ENCODE results near the gene IMMP2L. TPM values are rescaled to one million over a fixed set of nuclear protein-coding genes. Genes with fewer than 3 reads are reported as not detected.

Gene IMMP2L
- total RNA-seq, 1 donor from 2014 or later, result 29.7 TPM

GRCh38 chr7:111362506-111363054 lies 199.7 kb downstream of the IMMP2L start:
- H3K4me3 Mint-ChIP-seq (ENCODE audit: low read depth), result no peak overlapping the region
- no peak overlapping the region for H3K27ac Mint-ChIP-seq
- H3K4me1 Mint-ChIP-seq (ENCODE audit: low read depth), result no peaks in the 10 kb centered on the region
- no peaks in the 10 kb centered on the region for H3K36me3 Mint-ChIP-seq (ENCODE audit: insufficient read depth)
- no peaks in the 10 kb centered on the region for H3K27me3 Mint-ChIP-seq
- no peaks in the 10 kb centered on the region for H3K9me3 Mint-ChIP-seq (ENCODE audit: low read depth)
- no peak for TF ChIP-seq CTCF (IDR thresholded peaks at IDR 0.05; ENCODE audit: unreplicated experiment)
- no peak for DNase-seq (ENCODE audit: low spot score, unreplicated experiment)

GRCh38 chr7:111358915-111359314 lies 203.4 kb downstream of the IMMP2L start:
- Mint-ChIP-seq H3K36me3 (ENCODE audit: insufficient read depth) (no peaks in the 10 kb centered on the region), H3K9me3 (ENCODE audit: low read depth) (no peaks in the 10 kb centered on the region), H3K27ac (no peak overlapping the region), H3K27me3 (no peaks in the 10 kb centered on the region), H3K4me1 (ENCODE audit: low read depth) (no peaks in the 10 kb centered on the region), H3K4me3 (ENCODE audit: low read depth) (no peak overlapping the region)
- no peak for DNase-seq (ENCODE audit: low spot score, unreplicated experiment)
- TF ChIP-seq CTCF (IDR thresholded peaks at IDR 0.05; ENCODE audit: unreplicated experiment), result no peak

DNA sequence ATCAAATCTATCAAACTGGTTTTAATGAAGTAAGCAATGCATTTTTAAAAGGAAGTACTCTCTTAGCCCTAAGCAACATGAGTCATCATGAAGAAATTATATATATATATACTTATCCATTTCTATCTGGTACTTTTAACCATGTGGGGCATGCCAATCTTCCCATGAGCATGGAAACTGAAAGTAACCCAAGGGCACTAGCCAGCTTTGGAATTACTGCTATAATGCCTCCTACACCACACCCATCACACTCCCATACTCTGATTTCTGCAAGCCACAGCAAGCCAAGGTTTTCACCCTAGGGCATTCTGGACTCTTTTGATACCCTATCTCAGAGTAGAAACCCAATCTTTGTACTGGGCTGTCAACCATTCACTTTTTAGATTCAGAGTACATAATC lies 204.6 kb downstream of the IMMP2L start:
- H3K9me3 Mint-ChIP-seq (ENCODE audit: low read depth), result no peaks in the 10 kb centered on the region
- no peaks in the 10 kb centered on the region for H3K4me1 Mint-ChIP-seq (ENCODE audit: low read depth)
- no peak for DNase-seq (ENCODE audit: low spot score, unreplicated experiment)
- H3K27me3 Mint-ChIP-seq, result no peaks in the 10 kb centered on the region
- H3K36me3 Mint-ChIP-seq (ENCODE audit: insufficient read depth), result no peaks in the 10 kb centered on the region
- no peak overlapping the region for H3K4me3 Mint-ChIP-seq (ENCODE audit: low read depth)
- no peak for TF ChIP-seq CTCF (IDR thresholded peaks at IDR 0.05; ENCODE audit: unreplicated experiment)
- no peak overlapping the region for H3K27ac Mint-ChIP-seq

GRCh38 chr7:111356941-111357340 lies 205.4 kb downstream of the IMMP2L start:
- H3K36me3 Mint-ChIP-seq (ENCODE audit: insufficient read depth), result no peaks in the 10 kb centered on the region
- H3K27me3 Mint-ChIP-seq, result no peaks in the 10 kb centered on the region
- no peak for TF ChIP-seq CTCF (IDR thresholded peaks at IDR 0.05; ENCODE audit: unreplicated experiment)
- no peaks in the 10 kb centered on the region for H3K9me3 Mint-ChIP-seq (ENCODE audit: low read depth)
- no peaks in the 10 kb centered on the region for H3K4me1 Mint-ChIP-seq (ENCODE audit: low read depth)
- H3K27ac Mint-ChIP-seq, result no peak overlapping the region
- H3K4me3 Mint-ChIP-seq (ENCODE audit: low read depth), result no peak overlapping the region
- DNase-seq (ENCODE audit: low spot score, unreplicated experiment), result no peak

- Mint-ChIP-seq H3K27ac (no peak overlapping the region), H3K27me3 (no peaks in the 10 kb centered on the region), H3K4me3 (ENCODE audit: low read depth) (no peak overlapping the region), H3K9me3 (ENCODE audit: low read depth) (no peaks in the 10 kb centered on the region), H3K36me3 (ENCODE audit: insufficient read depth) (no peaks in the 10 kb centered on the region), H3K4me1 (ENCODE audit: low read depth) (no peaks in the 10 kb centered on the region)
- TF ChIP-seq CTCF (IDR thresholded peaks at IDR 0.05; ENCODE audit: unreplicated experiment), result no peak
- no peak for DNase-seq (ENCODE audit: low spot score, unreplicated experiment)
These were observed 210.0 kb downstream of the IMMP2L start for GRCh38 chr7:111352319-111352718.

Data from progenitor cell of endocrine pancreas (in vitro differentiated cells).